ENCODE measurements around the gene OXCT1. TPM values are rescaled to one million over a fixed set of nuclear protein-coding genes. Genes with fewer than 3 reads are reported as not detected.

OXCT1 gene
- polyA plus RNA-seq, 1 donor, result 11.6 TPM

- no peak for DNase-seq
These were observed 162.2 kb downstream of the OXCT1 start for GRCh38 chr5:41707853-41708603.

GRCh38 chr5:41695920-41696582 is 174.2 kb downstream of the OXCT1 start:
- no peak for DNase-seq

DNA sequence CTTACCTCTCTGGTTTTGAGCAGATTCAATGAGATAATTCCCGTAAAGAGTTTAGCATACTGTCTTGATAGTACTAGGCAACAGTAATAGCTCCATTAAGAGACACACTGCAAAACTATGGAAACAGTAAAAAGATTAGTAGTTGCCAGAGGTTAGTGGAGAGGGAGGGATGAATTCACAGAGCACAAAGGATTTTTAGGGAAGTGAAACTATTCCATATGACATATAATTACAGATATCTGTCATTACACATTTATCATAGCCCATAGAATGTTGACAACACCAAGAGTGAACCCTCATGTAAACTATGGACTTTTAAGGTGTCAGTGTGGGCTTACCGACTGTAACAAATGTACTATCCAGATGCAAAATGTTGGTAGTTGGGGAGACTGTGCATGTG is 183.5 kb downstream of the OXCT1 start:
- DNase-seq, result no peak

- no peak for DNase-seq
These were observed 184.0 kb downstream of the OXCT1 start for GRCh38 chr5:41686191-41686590.

- DNase-seq, result no peak
These were observed 187.0 kb downstream of the OXCT1 start for GRCh38 chr5:41683181-41683580.

DNA sequence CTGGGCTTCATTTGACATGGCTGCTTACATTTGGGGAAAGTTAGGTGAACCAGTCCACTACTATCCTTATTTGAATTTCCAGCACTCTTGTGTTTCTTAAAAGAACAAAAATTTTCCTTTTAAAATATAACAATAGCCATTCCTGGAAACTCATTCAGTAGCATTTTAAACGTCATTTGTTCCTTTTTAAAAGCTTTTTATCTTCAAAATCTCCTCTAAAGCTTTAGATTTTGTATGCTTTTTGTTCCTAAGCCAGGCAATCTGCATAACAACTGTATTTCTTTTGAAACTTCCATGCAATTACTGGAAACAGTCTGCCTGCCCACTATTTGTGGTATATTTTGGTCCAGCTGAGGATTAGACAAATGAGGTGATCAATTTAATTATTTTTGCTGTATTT is 187.6 kb downstream of the OXCT1 start:
- no peak for DNase-seq

GRCh38 chr5:41681840-41682239 is 188.4 kb downstream of the OXCT1 start:
- no peak for DNase-seq

Other genes with a start within 250 kb of the OXCT1 start
- gene RIMOC1, start 33.9 kb upstream of the OXCT1 start, polyA plus RNA-seq (ENCODE audit: insufficient read length), result 14.2 TPM
- 8.3 TPM for gene FBXO4, start 54.9 kb upstream of the OXCT1 start, polyA plus RNA-seq (ENCODE audit: insufficient read length)